GM10266 (cell line): ENCODE data around the gene LGR4.
"Not testable (repeated sequence)": the region's sequence is repeated elsewhere in the genome, so short reads cannot be mapped to it uniquely, and the experiment has no call there.

ENCODE experiments used
- DNase-seq: peaks from one replicate; pipeline ENCODE4 v3.0.0; 2012; ENCODE audit errors: extremely low spot score
- TF ChIP-seq, protein P1 (sequence below): IDR thresholded peaks from 2 replicates; pipeline ENCODE4 v1.5.1; 2012; ENCODE audit warnings: mild to moderate bottlenecking, low read depth; ENCODE audit not compliant: control insufficient read depth, insufficient read depth; ENCODE audit errors: missing control alignments

Gene LGR4

DNA sequence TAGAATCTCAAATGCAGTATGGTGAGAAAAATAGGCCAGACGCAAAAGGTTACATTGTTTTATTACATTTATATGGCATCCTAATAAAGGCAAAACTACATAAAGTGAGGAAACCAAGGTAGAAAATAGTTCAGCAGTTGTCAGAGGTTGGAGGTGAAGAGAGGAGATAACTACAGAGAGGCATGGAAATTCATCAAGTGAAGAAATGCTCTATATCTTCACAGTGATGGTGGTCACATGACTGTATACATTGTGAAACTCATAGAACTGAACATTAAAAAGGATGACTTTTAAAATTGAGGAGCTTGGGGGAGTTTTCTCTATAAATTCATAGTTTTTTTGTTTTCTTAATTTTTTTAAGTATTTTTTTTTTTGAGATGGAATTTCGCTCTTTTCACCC lies 14.4 kb downstream of the LGR4 start:
- TF ChIP-seq, protein P1, sequence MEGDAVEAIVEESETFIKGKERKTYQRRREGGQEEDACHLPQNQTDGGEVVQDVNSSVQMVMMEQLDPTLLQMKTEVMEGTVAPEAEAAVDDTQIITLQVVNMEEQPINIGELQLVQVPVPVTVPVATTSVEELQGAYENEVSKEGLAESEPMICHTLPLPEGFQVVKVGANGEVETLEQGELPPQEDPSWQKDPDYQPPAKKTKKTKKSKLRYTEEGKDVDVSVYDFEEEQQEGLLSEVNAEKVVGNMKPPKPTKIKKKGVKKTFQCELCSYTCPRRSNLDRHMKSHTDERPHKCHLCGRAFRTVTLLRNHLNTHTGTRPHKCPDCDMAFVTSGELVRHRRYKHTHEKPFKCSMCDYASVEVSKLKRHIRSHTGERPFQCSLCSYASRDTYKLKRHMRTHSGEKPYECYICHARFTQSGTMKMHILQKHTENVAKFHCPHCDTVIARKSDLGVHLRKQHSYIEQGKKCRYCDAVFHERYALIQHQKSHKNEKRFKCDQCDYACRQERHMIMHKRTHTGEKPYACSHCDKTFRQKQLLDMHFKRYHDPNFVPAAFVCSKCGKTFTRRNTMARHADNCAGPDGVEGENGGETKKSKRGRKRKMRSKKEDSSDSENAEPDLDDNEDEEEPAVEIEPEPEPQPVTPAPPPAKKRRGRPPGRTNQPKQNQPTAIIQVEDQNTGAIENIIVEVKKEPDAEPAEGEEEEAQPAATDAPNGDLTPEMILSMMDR = no peak
- no peak for DNase-seq

GRCh38 chr11:27456795-27457329 lies 15.7 kb downstream of the LGR4 start:
- no peak for DNase-seq
- TF ChIP-seq, protein P1 = no peak

DNA sequence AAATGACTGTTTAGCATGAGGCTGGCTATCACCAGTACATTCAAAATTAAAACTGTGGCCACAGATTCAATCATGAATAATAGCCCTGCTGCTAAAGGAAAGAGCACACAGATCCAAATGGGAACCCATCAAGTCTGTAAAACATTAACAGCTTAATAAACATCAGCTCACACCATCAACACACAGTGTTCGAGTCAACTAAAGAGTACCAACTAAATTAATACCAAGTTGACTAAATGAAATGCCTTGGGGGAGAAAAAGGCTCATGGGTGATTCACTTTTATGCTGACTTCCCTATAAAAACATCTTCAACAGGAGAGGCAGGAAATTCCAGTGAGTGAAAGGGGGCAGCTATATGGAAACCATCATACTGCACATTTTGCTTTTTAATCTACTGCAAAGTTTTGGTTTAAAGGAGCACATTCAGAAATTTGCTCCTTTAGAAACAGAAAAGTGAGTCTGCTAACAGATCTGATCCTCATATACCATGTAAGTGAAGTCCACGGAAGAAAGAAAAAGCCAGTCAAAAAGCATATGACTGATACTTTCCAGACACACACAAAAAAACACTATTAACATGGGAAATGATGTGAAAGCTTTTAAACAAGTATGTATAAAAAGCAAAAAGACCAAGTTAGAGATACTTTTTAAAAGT lies 16.3 kb downstream of the LGR4 start:
- TF ChIP-seq, protein P1 = no peak
- DNase-seq = no peak

DNA sequence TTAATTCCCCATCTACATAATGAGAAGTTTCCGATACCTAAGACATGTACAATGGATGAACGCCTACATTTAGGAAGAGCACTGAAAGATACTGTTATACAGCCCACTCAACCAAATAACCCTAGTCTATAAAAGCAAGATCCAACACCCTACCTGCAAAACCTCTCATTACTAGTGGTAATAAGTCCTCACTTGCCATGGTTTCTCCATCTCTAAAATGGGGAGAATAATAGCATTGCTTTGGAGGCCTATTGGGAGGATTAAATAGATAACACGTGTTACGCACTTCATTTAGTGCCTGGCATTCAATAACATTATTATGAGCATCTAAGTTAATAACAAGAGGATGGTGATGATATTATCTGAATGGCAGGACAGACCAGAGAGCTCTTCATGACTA lies 16.9 kb downstream of the LGR4 start:
- DNase-seq = no peak
- TF ChIP-seq, protein P1 = no peak

DNA sequence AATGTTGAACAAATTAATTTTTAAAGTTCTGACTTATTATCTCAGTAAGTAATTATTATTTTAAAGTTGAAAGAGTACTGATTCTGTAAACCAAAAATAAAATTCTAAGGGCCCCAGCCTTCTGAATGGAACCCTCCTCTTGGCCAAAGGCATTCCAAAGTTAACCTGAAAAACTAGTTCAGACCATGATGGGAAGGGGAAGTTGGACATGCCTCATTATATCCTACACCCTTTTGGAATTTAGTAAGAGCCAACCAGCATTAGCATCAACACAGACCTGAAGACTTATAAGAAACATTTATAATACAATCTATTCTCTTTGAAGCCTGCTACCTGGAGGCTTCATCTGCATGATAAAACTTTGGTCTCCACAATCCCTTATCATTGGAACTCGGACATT lies 18.9 kb downstream of the LGR4 start:
- DNase-seq = no peak
- TF ChIP-seq, protein P1 = no peak

DNA sequence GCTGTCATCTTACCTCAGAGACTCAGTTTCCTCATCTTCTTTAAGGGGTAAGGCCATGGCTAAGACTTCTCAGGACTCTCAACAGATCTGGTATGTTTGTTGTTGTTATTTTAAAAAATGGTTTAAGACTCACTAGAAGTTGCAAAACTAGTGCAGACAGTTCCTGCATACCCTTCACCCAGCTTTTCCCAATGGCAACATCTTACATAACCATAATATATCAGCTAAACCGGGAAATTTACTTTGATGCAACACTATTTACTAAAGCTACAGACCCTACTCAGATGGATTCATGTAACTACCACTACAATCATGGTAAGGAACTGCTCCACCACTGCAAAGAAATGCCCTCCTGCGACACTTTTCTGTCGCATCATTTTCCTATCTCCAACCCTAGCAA lies 20.4 kb downstream of the LGR4 start:
- DNase-seq = no peak
- TF ChIP-seq, protein P1 = no peak

- no peak for DNase-seq
Measured at GRCh38 chr11:27451244-27451965, 21.2 kb downstream of the LGR4 start.

DNA sequence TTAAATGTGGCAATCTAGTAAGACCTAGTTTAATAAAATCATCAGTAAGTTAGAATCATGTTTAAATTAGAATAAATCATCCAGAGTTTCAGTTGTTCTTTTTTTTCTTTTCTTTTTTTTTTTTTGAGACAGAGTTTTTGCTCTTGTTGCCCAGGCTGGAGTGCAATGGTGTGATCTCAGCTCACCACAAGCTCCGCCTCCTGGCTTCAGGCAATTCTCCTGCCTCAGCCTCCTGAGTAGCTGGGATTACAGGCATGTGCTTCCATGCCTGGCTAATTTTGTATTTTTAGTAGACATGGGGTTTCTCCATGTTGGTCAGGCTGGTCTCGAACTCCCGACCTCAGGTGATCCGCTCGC lies 24.4 kb downstream of the LGR4 start:
- not testable (repeated sequence) for DNase-seq

More at GRCh38 chr11:27451244-27451965, 21.2 kb downstream of the LGR4 start:
- TF ChIP-seq, protein P1 = no peak
